IMR-90 (cell line): Measurements from ENCODE around the gene CDC25B. TPM values are rescaled to one million over a fixed set of nuclear protein-coding genes. Genes with fewer than 3 reads are reported as not detected.

Experiments
- ATAC-seq: fragments of 200-7000 bp; cut with Tn5 transposase; 2 replicates; pipeline ENCODE4 v1.9.1; 2020; ENCODE audit warnings: low read depth, mild to moderate bottlenecking, moderate library complexity
- BruUV-seq: library from RNA; stranded (reverse); fragments of 400-500 nt; replicated peaks from 2 replicates; lab custom pipeline; 2021; lab: Mats Ljungman, UMichigan
- CTCF ChIA-PET: fragments of 300-600 bp; formaldehyde crosslinking; extraction: SDS; loops from one replicate; lab custom pipeline; 2021; ENCODE audit warnings: antibody characterized with exemption; lab: Yijun Ruan, JAX
- POLR2A ChIA-PET: fragments of 300-600 bp; sonication (Branson Sonifier 250); formaldehyde crosslinking; loops from one replicate; lab custom pipeline; 2022; ENCODE audit warnings: antibody characterized with exemption; ENCODE audit not compliant: unreplicated experiment; lab: Charles Lee
- DNase-seq: peaks from one replicate; pipeline ENCODE4 v3.0.0; 2013
- H2AFZ ChIP-seq: replicated peaks from 2 replicates; pipeline ENCODE3; 2013; ENCODE audit warnings: low read length, mild to moderate bottlenecking; ENCODE audit not compliant: poor library complexity
- H2AK5ac ChIP-seq: 2 replicates; pipeline ENCODE4 v1.6.1; 2013; ENCODE audit warnings: low read depth, low read length, inconsistent platforms
- H2AK9ac ChIP-seq: replicated peaks from 2 replicates; pipeline ENCODE3; 2013; ENCODE audit warnings: mild to moderate bottlenecking, low read depth, low read length, moderate library complexity; ENCODE audit not compliant: poor library complexity
- H2BK120ac ChIP-seq: 2 replicates; pipeline ENCODE4 v1.6.1; 2013; ENCODE audit warnings: low read depth, low read length, inconsistent platforms
- H2BK15ac ChIP-seq: 3 replicates; pipeline ENCODE4 v1.6.1; 2013; ENCODE audit warnings: low read depth, low read length, inconsistent platforms
- H2BK20ac ChIP-seq: 2 replicates; pipeline ENCODE4 v1.6.1; 2013; ENCODE audit warnings: low read depth, mild to moderate bottlenecking, inconsistent platforms, low read length, moderate library complexity
- H2BK5ac ChIP-seq: 2 replicates; pipeline ENCODE4 v1.6.1; 2013; ENCODE audit warnings: mild to moderate bottlenecking, low read depth, low read length, inconsistent platforms; ENCODE audit not compliant: poor library complexity, severe bottlenecking
- H3K14ac ChIP-seq: replicated peaks from 2 replicates; pipeline ENCODE4 v1.6.1; 2013; ENCODE audit warnings: low read depth, low read length, inconsistent platforms
- H3K18ac ChIP-seq: 2 replicates; pipeline ENCODE4 v1.6.1; 2013; ENCODE audit warnings: low read depth, low read length, control low read depth
- H3K23ac ChIP-seq: 2 replicates; pipeline ENCODE4 v1.6.1; 2013; ENCODE audit warnings: low read depth, low read length, inconsistent platforms
- H3K27ac ChIP-seq: 2 replicates; pipeline ENCODE4 v1.5.1; 2013; ENCODE audit warnings: mild to moderate bottlenecking, control low read depth, low read length; ENCODE audit not compliant: insufficient read depth
- H3K27me3 ChIP-seq: 2 replicates; pipeline ENCODE4 v1.6.1; 2013; ENCODE audit warnings: low read length; ENCODE audit not compliant: control insufficient read depth, insufficient read depth
- H3K36me3 ChIP-seq: 2 replicates; pipeline ENCODE4 v1.6.1; 2013; ENCODE audit warnings: low read length, mixed read lengths; ENCODE audit not compliant: control insufficient read depth, insufficient read depth
- H3K4ac ChIP-seq: 2 replicates; pipeline ENCODE4 v1.6.1; 2013; ENCODE audit warnings: low read depth, low read length, inconsistent platforms
- H3K4me1 ChIP-seq: 2 replicates; pipeline ENCODE4 v1.6.1; 2013; ENCODE audit warnings: low read length, mixed read lengths; ENCODE audit not compliant: control insufficient read depth, insufficient read depth
- H3K4me2 ChIP-seq: 2 replicates; pipeline ENCODE4 v1.6.1; 2013; ENCODE audit warnings: low read depth, mild to moderate bottlenecking, control low read depth, low read length, moderate library complexity
- H3K4me3 ChIP-seq: 2 replicates; pipeline ENCODE4 v1.5.1; 2013; ENCODE audit warnings: low read depth, mild to moderate bottlenecking, control low read depth, low read length, moderate library complexity; ENCODE audit not compliant: insufficient read depth
- H3K56ac ChIP-seq: 2 replicates; pipeline ENCODE4 v1.6.1; 2013; ENCODE audit warnings: low read length, inconsistent platforms; ENCODE audit not compliant: insufficient read depth; ENCODE audit errors: extremely low read depth
- H3K79me1 ChIP-seq, 2 experiments: 2 replicates each; pipeline ENCODE4 v1.6.1; 2013; ENCODE audit warnings: low read length in 2 of 2, inconsistent platforms in 1 of 2, low read depth in 1 of 2
- H3K9ac ChIP-seq: 2 replicates; pipeline ENCODE4 v1.6.1; 2013; ENCODE audit warnings: low read depth, low read length, control low read depth
- H3K9me1 ChIP-seq: 2 replicates; pipeline ENCODE4 v1.6.1; 2013; ENCODE audit warnings: low read length, inconsistent platforms; ENCODE audit not compliant: insufficient read depth
- H3K9me3 ChIP-seq: 2 replicates; pipeline ENCODE4 v1.6.1; 2013; ENCODE audit warnings: low read length; ENCODE audit not compliant: control insufficient read depth, insufficient read depth
- H4K20me1 ChIP-seq: 2 replicates; pipeline ENCODE4 v1.6.1; 2013; ENCODE audit warnings: low read length, inconsistent platforms; ENCODE audit not compliant: insufficient read depth
- H4K5ac ChIP-seq: 2 replicates; pipeline ENCODE4 v1.6.1; 2013; ENCODE audit warnings: mild to moderate bottlenecking, low read depth, low read length, control low read depth
- H4K8ac ChIP-seq, 2 experiments: 2 replicates each; pipeline ENCODE4 v1.6.1; 2013; ENCODE audit warnings: low read depth in 2 of 2, low read length in 2 of 2, control low read depth in 1 of 2, inconsistent platforms in 1 of 2
- H4K91ac ChIP-seq: 2 replicates; pipeline ENCODE4 v1.6.1; 2013; ENCODE audit warnings: low read depth, low read length, inconsistent platforms; ENCODE audit not compliant: insufficient read depth
- SMC3 ChIP-seq: fragments of 150-350 bp; IDR thresholded peaks from 2 replicates; pipeline ENCODE4 v1.6.1; 2016; ENCODE audit warnings: low read depth, mild to moderate bottlenecking, antibody characterized with exemption, low read length, moderate library complexity
- WGBS, 2 experiments: methylation state at CpG; one replicate each; pipeline versions ENCODE4 v1.1.5 to v1.1.7; 2013; ENCODE audit warnings: missing lambda C conversion rate in 2 of 2; ENCODE audit not compliant: insufficient read length in 1 of 2; ENCODE audit errors: extremely low coverage in 2 of 2; 5-methylcytosine and 5-hydroxymethylcytosine counted together
- dilution Hi-C: fragments of 300-500 bp; cut with HindIII; formaldehyde crosslinking; loops from one replicate; pipeline ENCODE4 v1.14.3; 2018; ENCODE audit warnings: low sequenced_read_pairs; ENCODE audit not compliant: unreplicated experiment
- in situ Hi-C: fragments of 300-500 bp; cut with MboI; formaldehyde crosslinking; loops from 3 replicates; pipeline ENCODE4 v1.14.3; 2019; ENCODE audit warnings: low sequenced_read_pairs, inconsistent platforms, mixed read lengths
- intact Hi-C: fragments of 100-400 bp; cut with micrococcal nuclease; formaldehyde crosslinking; loops from 2 replicates; pipeline ENCODE4 v1.10.0; 2022
- polyA plus RNA-seq, 3 experiments: library from polyadenylated mRNA; depleted of rRNA; stranded (reverse); fragments of >200 nt; gene quantifications; 2 replicates each; pipeline ENCODE4 v1.2.3, GENCODE V29; 2012; ENCODE audit warnings: low replicate concordance in 1 of 3
- total RNA-seq: library from RNA; depleted of rRNA; stranded (reverse); fragments of >200 nt; gene quantifications from 2 replicates; pipeline ENCODE4 v1.2.3, GENCODE V29; 2012

CDC25B gene
- total and polyA plus RNA-seq, 2 of the 4 experiments (the other 2 are of a cell fraction): 14.5 to 50.5 TPM

DNA sequence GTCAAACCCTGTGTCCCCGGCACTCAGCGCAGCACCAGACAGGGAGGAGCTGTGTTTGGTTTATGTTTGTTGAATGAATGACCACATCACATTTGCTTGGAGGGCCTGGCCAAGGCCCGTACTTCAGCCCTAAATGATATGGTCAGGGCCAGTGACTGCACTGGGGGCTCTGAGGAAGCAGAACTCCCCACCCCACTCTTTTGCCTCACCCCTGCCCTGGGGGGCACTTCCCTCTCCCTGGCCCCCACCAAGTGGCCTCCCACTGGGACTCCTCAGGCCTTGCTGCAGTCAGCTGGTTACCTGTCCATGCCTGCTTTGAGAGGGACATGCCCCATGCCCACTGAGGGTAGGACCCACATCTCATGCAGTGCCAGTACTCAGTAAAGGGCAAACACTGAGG is 31.5 kb upstream of the CDC25B start:
- no peak overlapping the region for H2BK120ac ChIP-seq
- no peak overlapping the region for H4K5ac ChIP-seq
- H3K56ac ChIP-seq: no peak overlapping the region
- H3K4me1 ChIP-seq: peaks cover 11% of the 10 kb centered on the region
- no peak overlapping the region for H3K27ac ChIP-seq
- in situ Hi-C loops (no loop called here), dilution Hi-C loops (no loop called here), intact Hi-C loops (loop anchor here (5.0 kb wide), 1 partner anchor 87 kb away; no protein-coding TSS in a partner anchor)
- H2BK15ac ChIP-seq: no peak overlapping the region
- no peak overlapping the region for H3K4me3 ChIP-seq
- H2BK5ac ChIP-seq: no peak overlapping the region
- H3K23ac ChIP-seq: no peak overlapping the region
- H3K18ac ChIP-seq: no peak overlapping the region
- H2AK9ac ChIP-seq: no peak overlapping the region
- H3K9me1 ChIP-seq: no peaks in the 10 kb centered on the region; the same call in 1 of the 2 replicates
- no peak overlapping the region for H2AK5ac ChIP-seq
- ChIA-PET POLR2A (no interaction called here), CTCF (no interaction called here)
- no peak for ATAC-seq
- no peak overlapping the region for H3K4me2 ChIP-seq
- H3K79me1 ChIP-seq: peaks cover 16 to 48% of the 10 kb centered on the region in 2 experiments
- no peak overlapping the region for H4K91ac ChIP-seq
- TF ChIP-seq SMC3: no peak
- no TSS peak for BruUV-seq
- WGBS, 2 experiments: no CpG with 5 or more reads among the region's 3 CpGs
- H3K9me3 ChIP-seq: no peaks in the 10 kb centered on the region
- H3K14ac ChIP-seq: no peak overlapping the region
- no peak overlapping the region for H2BK20ac ChIP-seq
- H3K4ac ChIP-seq: no peak overlapping the region
- H2AFZ ChIP-seq: no peak overlapping the region
- no peaks in the 10 kb centered on the region; the same call in 1 of the 2 replicates for H3K36me3 ChIP-seq
- H4K8ac ChIP-seq: no peak overlapping the region
- H3K27me3 ChIP-seq: no peaks in the 10 kb centered on the region
- peaks cover 6% of the 10 kb centered on the region; the same call in 1 of the 2 replicates for H4K20me1 ChIP-seq
- no peak for DNase-seq
- H3K9ac ChIP-seq: no peak overlapping the region
